ENCODE results near the gene MRPL52. TPM values are rescaled to one million over a fixed set of nuclear protein-coding genes. Genes with fewer than 3 reads are reported as not detected.

Gene MRPL52
- polyA plus RNA-seq, 2 of the 4 experiments (the other 2 are of a cell fraction) = 116 to 172 TPM

DNA sequence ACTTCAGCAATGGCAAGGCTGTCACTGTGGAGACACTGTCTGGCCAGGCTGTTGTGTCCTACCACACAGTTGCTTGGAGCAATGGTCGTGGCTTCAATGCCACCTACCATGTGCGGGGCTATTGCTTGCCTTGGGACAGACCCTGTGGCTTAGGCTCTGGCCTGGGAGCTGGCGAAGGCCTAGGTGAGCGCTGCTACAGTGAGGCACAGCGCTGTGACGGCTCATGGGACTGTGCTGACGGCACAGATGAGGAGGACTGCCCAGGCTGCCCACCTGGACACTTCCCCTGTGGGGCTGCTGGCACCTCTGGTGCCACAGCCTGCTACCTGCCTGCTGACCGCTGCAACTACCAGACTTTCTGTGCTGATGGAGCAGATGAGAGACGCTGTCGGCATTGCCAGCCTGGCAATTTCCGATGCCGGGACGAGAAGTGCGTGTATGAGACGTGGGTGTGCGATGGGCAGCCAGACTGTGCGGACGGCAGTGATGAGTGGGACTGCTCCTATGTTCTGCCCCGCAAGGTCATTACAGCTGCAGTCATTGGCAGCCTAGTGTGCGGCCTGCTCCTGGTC, 46.1 kb downstream of the MRPL52 start:
- WGBS (ENCODE audit: missing lambda C conversion rate) = 97% methylated on average over 16 of the region's 20 CpGs
- Histone ChIP-seq H3K4me3 (no peak overlapping the region), H3K4me2 (no peak overlapping the region), H3K27ac (no peak overlapping the region), H3K9me3 (no peaks in the 10 kb centered on the region), H3K4me1 (peaks cover 8% of the 10 kb centered on the region)
- ChIA-PET CTCF (interaction anchor here (0.9 to 23.1 kb wide), 4 partner anchors 11 to 108 kb away, joined by 3 to 368 read pairs (median 3); no protein-coding TSS in a partner anchor), POLR2A (no interaction called here)
- DNase-seq (ENCODE audit: low read depth in 1 of 2, low spot score in 1 of 2) = no peak
- FAIRE-seq = no peak
- no peak for TF ChIP-seq ELK1 (IDR thresholded peaks at IDR 0.05; ENCODE audit: low read depth, low read length)
- TF ChIP-seq HMGXB4 (CRISPR knock-in tag; IDR thresholded peaks at IDR 0.05; ENCODE audit: borderline replicate concordance) = no peak
- no peak for TF ChIP-seq ZNF302 (CRISPR knock-in tag; IDR thresholded peaks at IDR 0.05)
- TF ChIP-seq RARB (CRISPR knock-in tag; IDR thresholded peaks at IDR 0.05) = no peak
- TF ChIP-seq CTCF (IDR thresholded peaks at IDR 0.05) = no peak
- ATAC-seq = no peak

DNA sequence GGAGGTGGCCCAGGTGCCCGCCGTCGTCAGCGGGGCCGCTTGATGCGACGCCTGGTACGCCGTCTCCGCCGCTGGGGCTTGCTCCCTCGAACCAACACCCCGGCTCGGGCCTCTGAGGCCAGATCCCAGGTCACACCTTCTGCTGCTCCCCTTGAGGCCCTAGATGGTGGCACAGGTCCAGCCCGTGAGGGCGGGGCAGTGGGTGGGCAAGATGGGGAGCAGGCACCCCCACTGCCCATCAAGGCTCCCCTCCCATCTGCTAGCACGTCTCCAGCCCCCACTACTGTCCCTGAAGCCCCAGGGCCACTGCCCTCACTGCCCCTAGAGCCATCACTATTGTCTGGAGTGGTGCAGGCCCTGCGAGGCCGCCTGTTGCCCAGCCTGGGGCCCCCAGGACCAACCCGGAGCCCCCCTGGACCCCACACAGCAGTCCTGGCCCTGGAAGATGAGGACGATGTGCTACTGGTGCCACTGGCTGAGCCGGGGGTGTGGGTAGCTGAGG, 47.4 kb downstream of the MRPL52 start:
- H3K27ac ChIP-seq = no peak overlapping the region
- no peak for DNase-seq (ENCODE audit: low read depth in 1 of 2, low spot score in 1 of 2)
- H3K4me3 ChIP-seq = no peak overlapping the region
- H3K9me3 ChIP-seq = no peaks in the 10 kb centered on the region
- FAIRE-seq = no peak
- WGBS (ENCODE audit: missing lambda C conversion rate) = 96% methylated on average over 19 of the region's 22 CpGs
- ChIA-PET POLR2A (no interaction called here), CTCF (interaction anchor here (1.1 to 23.1 kb wide), 2 partner anchors 19 to 23 kb away, joined by 3 to 368 read pairs; no protein-coding TSS in a partner anchor)
- H3K4me2 ChIP-seq = no peak overlapping the region
- ATAC-seq = no peak
- peaks cover 7% of the 10 kb centered on the region; the same call in 1 of the 3 replicates for H3K4me1 ChIP-seq
- TF ChIP-seq KDM5A (IDR thresholded peaks at IDR 0.05) = no peak
- no peak for TF ChIP-seq ATOH8 (CRISPR knock-in tag; IDR thresholded peaks at IDR 0.05; ENCODE audit: low read depth)
- TF ChIP-seq FOSB (CRISPR knock-in tag; IDR thresholded peaks at IDR 0.05) = no peak
- no peak for TF ChIP-seq NFE2L2 (conservative IDR thresholded peaks at IDR 0.05; ENCODE audit: low read length)
- TF ChIP-seq CHD4 (IDR thresholded peaks at IDR 0.05; ENCODE audit: borderline replicate concordance) = no peak
- TF ChIP-seq E2F6 (IDR thresholded peaks at IDR 0.05; ENCODE audit: borderline replicate concordance, low read depth) = no peak
- TF ChIP-seq ZNF302 (CRISPR knock-in tag; IDR thresholded peaks at IDR 0.05) = no peak
- no peak for TF ChIP-seq NR3C1 (IDR thresholded peaks at IDR 0.05)
- no peak for TF ChIP-seq JUN (IDR thresholded peaks at IDR 0.05)
- no peak for TF ChIP-seq HOXB13 (CRISPR knock-in tag; IDR thresholded peaks at IDR 0.05; ENCODE audit: low read depth)
- no peak for TF ChIP-seq ELK1 (IDR thresholded peaks at IDR 0.05; ENCODE audit: low read depth, low read length)
- TF ChIP-seq RCOR1 (IDR thresholded peaks at IDR 0.05; ENCODE audit: low read depth, low read length) = no peak
- no peak for TF ChIP-seq CEBPB (IDR thresholded peaks at IDR 0.05)
- no peak for TF ChIP-seq MYC (IDR thresholded peaks at IDR 0.05; ENCODE audit: borderline replicate concordance, low read length)
- no peak for TF ChIP-seq RARB (CRISPR knock-in tag; IDR thresholded peaks at IDR 0.05)

All from A549 (cell line).